NCI-H187 treated with DMSO at 0.1 percent for 48 hours (cell line): ENCODE results near the gene KASH5.
"Not testable (repeated sequence)": the region's sequence is repeated elsewhere in the genome, so short reads cannot be mapped to it uniquely, and the experiment has no call there.

Source experiments
- DNase-seq: peaks from one replicate; lab custom pipeline; 2025; lab: John Stamatoyannopoulos, UW

The KASH5 gene

DNA sequence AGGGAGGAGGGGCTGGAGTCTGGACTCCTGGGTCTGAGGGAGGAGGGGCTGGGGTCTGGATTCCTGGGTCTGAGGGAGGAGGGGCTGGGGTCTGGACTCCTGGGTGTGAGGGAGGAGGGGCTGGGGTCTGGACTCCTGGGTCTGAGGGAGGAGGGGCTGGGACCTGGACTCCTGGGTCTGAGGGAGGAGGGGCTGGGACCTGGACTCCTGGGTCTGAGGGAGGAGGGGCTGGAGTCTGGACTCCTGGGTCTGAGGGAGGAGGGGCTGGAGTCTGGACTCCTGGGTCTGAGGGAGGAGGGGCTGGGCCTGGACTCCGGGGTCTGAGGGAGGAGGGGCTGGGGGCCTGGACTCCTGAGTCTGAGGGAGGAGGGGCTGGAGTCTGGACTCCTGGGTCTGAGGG is 73.1 kb downstream of the KASH5 start:
- not testable (repeated sequence) for DNase-seq

DNA sequence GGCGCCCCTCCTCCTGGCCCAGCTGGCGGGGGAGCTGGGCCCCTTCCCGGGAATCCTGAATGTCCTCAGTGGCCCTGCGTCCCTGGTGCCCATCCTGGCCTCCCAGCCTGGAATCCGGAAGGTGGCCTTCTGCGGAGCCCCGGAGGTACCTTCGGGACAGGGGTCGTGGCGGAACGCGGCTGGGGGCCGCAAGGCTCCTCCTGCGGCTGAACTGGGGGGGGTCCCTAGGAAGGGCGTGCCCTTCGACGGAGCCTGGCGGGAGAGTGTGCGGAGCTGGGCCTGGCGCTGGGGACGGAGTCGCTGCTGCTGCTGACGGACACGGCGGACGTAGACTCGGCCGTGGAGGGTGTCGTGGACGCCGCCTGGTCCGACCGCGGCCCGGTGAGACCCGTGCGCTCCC is 73.6 kb downstream of the KASH5 start:
- no peak for DNase-seq

DNA sequence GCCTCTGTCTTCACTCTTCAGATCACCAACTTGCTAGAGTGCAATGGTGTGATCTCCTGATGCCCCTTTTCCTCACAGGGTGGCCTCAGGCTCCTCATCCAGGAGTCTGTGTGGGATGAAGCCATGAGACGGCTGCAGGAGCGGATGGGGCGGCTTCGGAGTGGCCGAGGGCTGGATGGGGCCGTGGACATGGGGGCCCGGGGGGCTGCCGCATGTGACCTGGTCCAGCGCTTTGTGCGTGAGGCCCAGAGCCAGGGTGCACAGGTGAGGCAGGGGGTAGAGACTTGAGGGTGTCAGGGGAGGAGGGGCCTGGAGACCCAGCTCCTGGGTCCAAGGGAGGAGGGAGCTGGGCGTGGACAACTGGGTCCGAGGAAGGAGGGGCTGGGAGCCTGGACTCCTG is 74.4 kb downstream of the KASH5 start:
- no peak for DNase-seq

DNA sequence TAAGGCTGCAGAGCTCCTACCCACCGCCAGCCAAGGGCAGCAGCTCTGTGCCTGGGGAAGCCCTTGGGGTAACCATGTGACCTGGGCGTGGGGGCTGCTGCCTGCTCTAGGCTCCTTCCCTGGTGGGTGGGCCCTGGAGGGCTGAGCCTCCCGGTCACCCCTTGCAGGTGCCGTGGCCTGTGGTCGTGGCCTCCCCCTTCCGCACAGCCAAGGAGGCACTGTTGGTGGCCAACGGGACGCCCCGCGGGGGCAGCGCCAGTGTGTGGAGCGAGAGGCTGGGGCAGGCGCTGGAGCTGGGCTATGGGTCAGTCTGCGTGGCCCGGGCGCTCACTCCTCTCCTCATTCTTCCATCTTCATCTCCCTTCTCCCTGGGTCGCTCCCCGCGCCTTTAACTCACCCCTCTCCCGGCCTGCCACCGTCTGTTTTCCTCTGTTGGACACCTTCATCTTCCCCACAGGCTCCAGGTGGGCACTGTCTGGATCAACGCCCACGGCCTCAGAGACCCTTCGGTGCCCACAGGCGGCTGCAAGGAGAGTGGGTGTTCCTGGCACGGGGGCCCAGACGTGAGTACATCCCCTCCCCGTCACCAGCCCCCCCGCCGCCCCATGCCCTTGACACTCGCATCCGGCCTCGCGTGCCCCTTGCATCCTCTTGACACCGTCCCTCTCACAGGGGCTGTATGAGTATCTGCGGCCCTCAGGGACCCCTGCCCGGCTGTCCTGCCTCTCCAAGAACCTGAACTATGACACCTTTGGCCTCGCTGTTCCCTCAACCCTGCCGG is 76.1 kb downstream of the KASH5 start:
- no peak for DNase-seq

DNA sequence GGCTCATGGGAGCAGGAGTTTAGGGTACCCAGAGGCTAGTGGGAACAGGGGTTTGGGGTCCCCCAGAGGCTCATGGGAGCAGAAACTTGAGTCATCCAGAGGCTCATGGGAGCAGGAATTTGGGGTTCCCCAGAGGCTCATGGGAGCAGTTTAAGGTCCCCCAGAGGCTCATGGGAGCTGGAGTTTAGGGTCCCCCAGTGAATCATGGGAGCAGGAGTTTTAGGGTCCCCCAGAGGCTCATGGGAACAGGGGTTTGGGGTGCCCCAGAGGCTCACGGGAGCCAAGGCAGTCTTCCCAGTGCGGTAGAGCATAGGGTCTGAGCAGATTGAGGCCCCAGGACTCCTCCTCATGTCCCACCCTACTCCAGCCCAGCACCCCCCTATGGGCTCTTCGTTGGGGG is 77.3 kb downstream of the KASH5 start:
- DNase-seq: no peak
